Astrocyte of the spinal cord (primary cell): ENCODE data around the gene KLK3.

ENCODE experiments used
- DNase-seq: peaks from one replicate; pipeline ENCODE4 v3.0.0; 2011; ENCODE audit warnings: low read depth, low spot score
- H3K4me3 ChIP-seq: 2 replicates; pipeline ENCODE4 v1.5.1; 2011; ENCODE audit warnings: low read depth, mild to moderate bottlenecking, low read length, moderate library complexity
- CTCF ChIP-seq: IDR thresholded peaks from 2 replicates; pipeline ENCODE4 v1.5.1; 2012; ENCODE audit warnings: low read depth, mild to moderate bottlenecking, low read length, inconsistent platforms
- in situ Hi-C: cut with HindIII; loops from 2 replicates; pipeline ENCODE4 v1.10.0; 2017; ENCODE audit warnings: low sequenced_read_pairs

KLK3 gene

DNA sequence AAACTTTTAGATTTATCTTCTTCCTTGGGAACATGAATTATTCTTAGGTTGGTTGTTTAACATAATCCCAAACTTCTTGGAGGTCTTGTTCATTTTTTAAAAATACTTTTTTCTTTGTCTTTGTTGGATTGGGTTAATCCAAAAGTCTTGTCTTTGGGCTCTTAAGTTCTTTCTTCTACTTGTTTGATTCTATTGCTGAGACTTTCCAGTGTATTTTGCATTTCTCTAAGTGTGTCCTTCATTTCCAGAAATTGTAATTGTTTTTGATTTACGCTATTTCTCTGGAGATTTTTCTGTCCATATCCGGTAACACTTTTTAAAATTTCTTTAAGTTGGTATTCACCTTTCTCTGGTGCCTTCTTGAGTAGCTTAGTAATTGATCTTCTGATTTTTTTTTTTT, 11.5 kb upstream of the KLK3 start:
- no peak overlapping the region for H3K4me3 ChIP-seq
- no peak for DNase-seq
- in situ Hi-C loops = no loop called here
- TF ChIP-seq CTCF = no peak

DNA sequence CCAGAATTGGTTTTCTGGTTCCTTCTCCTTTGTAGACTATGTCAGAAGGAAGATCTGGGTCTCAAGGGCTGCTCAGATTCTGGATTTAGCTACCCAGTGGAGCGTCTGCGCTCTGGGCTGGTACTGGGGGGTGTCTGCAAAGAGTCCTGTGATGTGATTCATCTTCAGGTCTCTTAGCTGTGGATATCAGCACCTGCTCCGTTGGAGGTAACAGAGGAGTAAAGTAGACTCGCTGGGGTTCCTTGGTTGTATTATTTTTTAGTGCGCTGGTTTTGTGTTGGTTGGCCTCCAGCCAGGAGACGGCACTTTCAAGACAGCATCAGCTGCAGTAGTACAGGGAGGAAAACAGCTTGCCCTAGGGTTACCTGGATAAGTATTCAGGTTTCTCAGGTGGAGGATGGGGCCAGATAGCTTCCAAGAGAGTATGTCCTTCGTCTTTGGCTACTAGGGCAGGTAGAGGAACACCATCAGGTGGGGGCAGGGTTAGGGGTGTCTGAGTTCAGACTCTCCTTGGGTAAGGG, 11.0 kb upstream of the KLK3 start:
- no peak for TF ChIP-seq CTCF
- no peak overlapping the region for H3K4me3 ChIP-seq
- no peak for DNase-seq
- in situ Hi-C loops = no loop called here

DNA sequence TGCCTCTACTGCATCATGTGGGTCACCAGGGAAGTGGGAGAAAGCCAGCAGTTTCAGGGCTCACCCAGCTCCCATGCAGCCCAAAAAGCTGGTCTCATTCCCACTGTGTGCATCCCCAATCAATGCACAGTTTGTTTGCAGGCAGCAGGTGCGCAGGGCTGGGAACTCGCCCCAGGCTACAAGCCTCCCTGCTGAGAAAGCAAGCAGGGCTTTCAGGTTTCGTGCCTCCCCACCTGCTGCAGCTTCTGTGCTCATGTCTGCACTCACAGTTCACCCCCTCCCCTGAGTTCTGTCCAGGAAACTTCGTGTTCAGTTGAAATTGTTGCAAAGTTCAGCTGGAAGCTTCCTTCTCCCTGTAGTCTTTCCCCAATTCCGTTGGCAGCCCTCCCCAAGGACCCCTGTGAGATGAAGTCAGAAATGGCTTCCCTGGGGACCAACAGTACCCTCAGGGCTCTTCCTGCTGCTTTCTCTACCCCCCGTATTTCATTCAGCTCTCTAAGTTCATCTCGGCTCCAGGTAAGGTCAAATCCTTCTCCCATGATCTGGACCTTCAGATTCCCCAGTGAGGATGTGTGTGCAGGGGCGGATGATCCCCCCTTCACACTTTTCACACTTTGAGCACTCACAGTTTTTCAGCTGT, 10.3 kb upstream of the KLK3 start:
- no peak overlapping the region for H3K4me3 ChIP-seq
- in situ Hi-C loops = no loop called here
- no peak for TF ChIP-seq CTCF

GRCh38 chr19:50850738-50851137, 4.0 kb upstream of the KLK3 start:
- H3K4me3 ChIP-seq = no peak overlapping the region
- DNase-seq = no peak
- no peak for TF ChIP-seq CTCF
- in situ Hi-C loops = no loop called here

More for the DNA sequence above, 10.3 kb upstream of the KLK3 start:
- no peak for DNase-seq

GRCh38 chr19:50851620-50852019, 3.1 kb upstream of the KLK3 start:
- no peak for DNase-seq
- in situ Hi-C loops = no loop called here
- H3K4me3 ChIP-seq = no peak overlapping the region
- TF ChIP-seq CTCF = no peak

- TF ChIP-seq CTCF = no peak
- DNase-seq = no peak
- in situ Hi-C loops = no loop called here
- H3K4me3 ChIP-seq = no peak overlapping the region
These were observed 2.7 kb downstream of the KLK3 start for GRCh38 chr19:50857366-50857765.
